HG03565 (cell line): ENCODE measurements around the gene FBXO3.
"Not testable (repeated sequence)": the region's sequence is repeated elsewhere in the genome, so short reads cannot be mapped to it uniquely, and the experiment has no call there.

Source experiments
- ATAC-seq: cut with Tn5 transposase; IDR thresholded peaks from one replicate; pipeline ENCODE4 v1.9.1; 2021; ENCODE audit warnings: mild to moderate bottlenecking, moderate library complexity; ENCODE audit not compliant: unreplicated experiment

Gene FBXO3, protein sequence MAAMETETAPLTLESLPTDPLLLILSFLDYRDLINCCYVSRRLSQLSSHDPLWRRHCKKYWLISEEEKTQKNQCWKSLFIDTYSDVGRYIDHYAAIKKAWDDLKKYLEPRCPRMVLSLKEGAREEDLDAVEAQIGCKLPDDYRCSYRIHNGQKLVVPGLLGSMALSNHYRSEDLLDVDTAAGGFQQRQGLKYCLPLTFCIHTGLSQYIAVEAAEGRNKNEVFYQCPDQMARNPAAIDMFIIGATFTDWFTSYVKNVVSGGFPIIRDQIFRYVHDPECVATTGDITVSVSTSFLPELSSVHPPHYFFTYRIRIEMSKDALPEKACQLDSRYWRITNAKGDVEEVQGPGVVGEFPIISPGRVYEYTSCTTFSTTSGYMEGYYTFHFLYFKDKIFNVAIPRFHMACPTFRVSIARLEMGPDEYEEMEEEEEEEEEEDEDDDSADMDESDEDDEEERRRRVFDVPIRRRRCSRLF

DNA sequence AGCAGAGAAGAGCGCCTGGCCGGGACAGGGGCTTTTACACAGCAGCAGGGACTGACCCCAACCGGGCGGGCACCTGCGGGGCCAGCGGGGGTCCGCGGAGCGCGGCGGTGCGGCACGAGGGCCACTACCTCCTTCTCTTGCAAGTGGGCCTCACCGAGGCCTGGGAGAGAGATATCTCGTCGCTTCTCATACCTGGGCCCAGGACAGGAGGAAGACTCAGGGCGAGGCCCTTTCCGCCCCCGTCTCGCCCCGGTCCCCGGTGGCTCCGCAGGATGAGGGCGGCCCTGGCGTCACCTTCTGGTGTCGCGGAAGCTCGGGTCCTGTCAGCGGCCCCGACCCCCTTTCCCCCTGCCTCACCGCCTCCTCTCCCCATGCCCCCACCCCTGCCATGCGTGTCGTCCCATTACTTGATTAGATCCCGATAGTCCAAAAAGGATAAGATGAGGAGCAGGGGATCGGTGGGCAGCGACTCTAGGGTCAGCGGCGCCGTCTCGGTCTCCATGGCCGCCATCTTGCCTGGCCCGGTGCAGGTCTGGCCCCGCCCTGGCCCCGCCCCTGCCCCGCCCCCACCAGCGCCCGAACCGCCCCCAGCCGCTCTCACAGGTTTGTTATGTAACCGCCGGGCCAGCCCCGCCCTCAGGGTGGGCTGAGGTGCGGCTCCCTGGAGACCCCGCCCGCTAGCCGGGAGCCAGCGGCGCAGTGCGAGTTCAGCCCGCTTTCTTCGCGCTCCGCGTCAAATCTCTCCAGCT lies at the start of gene FBXO3:
TSS of gene FBXO3 (minus strand) at position 534 of the 749 bp plus-strand sequence. CDS start at position 511, 23 bp downstream.
- ATAC-seq, result peak; percentile 63

DNA sequence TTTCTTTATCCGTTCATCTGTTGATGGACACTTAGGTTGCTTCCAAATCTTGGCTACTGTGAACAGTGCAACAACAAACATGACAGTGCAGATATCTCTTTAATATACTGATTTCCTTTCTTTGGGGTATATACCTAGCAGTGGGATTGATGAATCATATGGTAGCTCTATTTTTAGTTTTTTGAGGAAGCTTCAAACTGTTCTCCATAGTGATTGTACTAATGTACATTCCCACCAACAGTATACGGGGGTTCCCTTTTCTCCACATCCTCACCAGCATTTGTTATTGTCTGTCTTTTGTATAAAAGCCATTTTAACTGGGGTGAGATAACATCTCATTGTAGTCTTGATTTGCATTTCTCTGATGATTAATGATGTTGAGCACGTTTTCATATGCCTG lies 48.7 kb upstream of the FBXO3 start:
- not testable (repeated sequence) for ATAC-seq

GRCh38 chr11:33819278-33820035 lies 45.1 kb upstream of the FBXO3 start:
- ATAC-seq, result no peak

DNA sequence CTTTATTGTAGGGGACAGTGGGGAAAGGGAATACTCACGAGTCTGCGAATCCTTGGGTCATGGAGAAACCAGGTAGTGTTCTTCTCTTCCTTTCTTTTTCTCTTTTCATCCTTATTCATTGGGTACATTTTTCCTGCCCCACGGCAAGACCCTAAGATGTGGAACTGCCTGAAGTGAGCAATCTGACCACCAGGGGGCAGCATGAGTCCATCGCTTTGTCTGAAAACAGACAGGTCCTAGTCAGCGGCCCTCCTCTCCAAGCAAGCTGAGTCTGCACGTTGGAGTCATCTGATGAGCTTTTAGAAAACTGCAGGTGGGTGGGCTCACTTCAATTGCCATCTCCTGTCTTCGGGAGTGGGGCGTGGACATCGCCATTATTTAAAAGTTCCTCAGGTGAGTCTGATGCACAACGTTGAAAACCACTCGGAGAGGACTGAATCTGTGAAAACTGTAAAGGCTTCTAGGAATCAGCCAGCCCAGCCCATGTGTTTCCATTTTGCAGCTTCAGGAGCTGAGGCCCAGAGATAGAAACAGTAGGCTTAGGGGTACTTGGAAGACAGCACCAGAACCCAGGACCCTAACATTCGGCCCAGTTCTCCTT lies 34.0 kb upstream of the FBXO3 start:
- ATAC-seq, result peak; percentile 49

DNA sequence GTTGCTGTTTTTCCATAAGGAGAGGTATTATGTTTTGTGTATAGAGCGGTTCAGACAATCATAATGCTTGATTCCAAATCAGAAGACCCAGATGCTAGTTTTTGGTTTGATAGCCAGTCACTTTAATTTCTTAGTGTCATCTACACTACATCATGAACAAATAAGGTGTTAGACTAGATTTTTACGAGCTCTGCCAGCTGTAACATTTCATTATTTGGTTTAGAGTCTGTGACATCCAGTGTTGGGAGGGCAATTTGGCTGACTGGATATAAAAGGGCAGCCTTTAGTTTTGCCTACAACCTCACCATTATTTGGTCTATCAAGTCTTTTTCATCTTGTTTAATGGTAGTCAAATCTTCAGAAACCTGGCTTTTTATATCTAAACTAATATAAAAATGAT lies 30.2 kb upstream of the FBXO3 start:
- no peak for ATAC-seq

DNA sequence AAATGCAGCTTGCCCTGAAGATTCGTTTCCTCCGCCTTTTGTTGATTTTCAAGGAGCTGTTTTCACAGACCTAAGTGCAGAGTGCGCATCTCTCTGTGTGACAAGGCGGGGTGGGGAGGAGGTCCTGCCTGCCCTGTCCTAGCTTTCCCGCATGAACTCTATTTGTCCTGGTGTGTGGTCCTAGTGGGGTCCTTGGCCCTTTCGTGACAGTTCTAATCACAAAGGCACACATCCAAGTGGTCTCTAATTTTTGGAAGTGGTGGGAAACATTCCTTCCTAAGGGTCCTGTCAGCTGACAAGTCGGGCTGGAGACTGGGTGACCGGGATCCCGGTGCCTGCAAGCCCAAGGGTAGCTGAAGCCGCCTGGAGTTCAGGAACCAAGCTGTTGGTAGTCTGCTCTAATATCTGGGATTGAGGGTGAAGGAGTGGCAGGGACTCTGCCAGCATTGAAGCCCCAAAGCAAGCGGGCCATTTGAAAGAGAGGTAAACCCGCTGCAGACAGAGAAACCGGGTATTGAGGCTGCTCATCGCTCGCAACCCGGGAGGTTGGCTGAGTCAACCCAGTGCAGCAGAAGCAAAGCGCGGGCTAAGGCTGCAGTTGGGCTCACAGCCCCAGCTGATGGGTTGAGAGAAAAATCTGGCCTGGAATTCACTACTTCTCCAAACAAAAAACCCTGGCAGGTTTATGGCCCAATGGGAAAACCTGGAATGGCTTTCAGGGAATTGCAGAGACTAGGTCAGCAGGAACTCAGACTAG lies 28.1 kb upstream of the FBXO3 start:
- ATAC-seq, result no peak

DNA sequence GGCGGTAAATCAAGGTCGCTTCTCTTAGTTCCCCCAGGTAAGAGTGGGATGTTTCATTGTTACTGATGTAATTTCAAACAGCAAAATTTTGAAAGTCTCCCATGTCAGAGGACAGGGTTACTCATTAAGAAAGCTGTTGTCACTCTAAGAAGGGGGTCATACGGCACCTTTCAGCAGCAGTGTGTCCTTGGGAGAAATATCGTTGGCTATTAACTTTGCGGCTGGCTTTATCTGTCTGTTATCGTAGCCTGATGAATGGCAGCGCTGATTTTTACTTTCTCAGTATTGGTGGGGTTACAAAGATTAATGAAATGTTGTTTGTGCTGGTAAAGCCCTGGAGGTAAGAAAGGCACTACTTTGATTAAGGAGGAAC lies 27.5 kb upstream of the FBXO3 start:
- ATAC-seq, result no peak

- no peak for ATAC-seq
Measured at GRCh38 chr11:33797879-33798278, 23.6 kb upstream of the FBXO3 start.

- no peak for ATAC-seq
Measured at GRCh38 chr11:33790040-33790439, 15.7 kb upstream of the FBXO3 start.

DNA sequence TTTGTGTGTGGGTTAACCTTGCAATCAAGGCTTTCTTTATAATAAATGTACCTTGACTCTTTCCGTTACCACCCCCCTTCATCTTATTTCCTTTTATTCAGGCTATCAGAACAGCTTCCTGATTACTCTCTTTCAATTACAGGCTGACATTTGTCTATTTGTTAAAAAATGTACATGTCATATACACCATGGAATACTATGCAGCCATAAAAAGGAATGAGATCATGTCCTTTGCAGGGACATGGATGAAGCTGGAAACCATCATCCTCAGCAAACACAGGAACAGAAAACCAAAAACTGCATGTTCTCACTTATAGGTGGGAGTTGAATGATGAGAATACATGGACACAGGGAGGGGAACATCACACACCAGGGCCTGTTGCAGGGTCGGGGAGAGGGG lies 13.8 kb upstream of the FBXO3 start:
- ATAC-seq, result not testable (repeated sequence)

GRCh38 chr11:33787076-33787475 lies 12.8 kb upstream of the FBXO3 start:
- no peak for ATAC-seq

- no peak for ATAC-seq
Measured at GRCh38 chr11:33785609-33786008, 11.3 kb upstream of the FBXO3 start.

GRCh38 chr11:33779849-33780528 lies 5.7 kb upstream of the FBXO3 start:
- ATAC-seq, result no peak

- ATAC-seq, result no peak
Measured at GRCh38 chr11:33778675-33779074, 4.4 kb upstream of the FBXO3 start.

- no peak for ATAC-seq
Measured at GRCh38 chr11:33777906-33778305, 3.6 kb upstream of the FBXO3 start.

DNA sequence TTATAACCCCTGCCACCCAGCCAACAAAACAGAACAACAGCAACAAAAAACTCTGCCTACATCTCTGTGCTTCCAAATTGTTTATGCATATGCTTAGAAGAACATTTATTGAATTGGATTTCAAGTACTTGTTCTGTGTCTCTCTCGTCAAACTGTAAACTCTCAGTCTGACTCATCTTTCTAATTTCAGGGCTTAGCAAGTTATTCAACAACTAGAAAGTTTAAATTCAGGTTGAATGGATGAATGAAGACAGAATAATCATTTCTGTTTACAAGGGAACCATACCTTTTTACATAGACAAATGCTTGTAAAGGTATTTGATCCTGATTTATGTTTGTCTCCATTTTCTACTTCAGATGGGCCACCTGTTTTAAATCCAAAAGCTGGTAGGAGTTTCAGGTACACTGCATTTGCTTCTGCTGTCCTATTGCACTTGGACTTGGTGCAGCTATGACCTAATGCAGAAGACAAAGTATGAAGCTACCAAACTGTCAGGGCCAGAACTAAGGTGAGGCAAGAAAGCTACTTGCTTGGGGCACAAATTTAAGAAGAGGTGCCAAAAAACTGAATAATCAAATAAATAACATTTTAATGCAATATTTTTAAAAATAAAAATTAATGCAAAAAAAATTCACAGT lies 1.6 kb upstream of the FBXO3 start:
- ATAC-seq, result no peak

DNA sequence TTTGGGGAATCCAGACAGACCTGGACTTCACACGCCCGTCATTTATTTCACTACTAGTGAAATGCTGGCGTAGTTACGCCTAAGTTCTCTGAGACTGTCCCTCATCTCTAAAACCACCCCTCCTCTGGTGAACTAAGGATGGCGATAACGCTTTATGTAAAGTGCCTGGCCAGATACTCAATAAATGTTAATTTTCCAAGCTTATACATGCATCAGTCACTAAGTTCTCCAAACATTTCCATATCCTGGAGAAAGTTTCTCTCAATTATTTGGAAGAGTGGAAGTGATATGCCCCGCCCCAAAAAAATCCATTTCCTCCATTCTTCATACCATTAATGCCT lies 1.1 kb upstream of the FBXO3 start:
- no peak for ATAC-seq

- ATAC-seq, result no peak
Measured at GRCh38 chr11:33774736-33775466, 581 bp upstream of the FBXO3 start.
